HG03378 (cell line): Measurements from ENCODE around the gene GIPC2.
"Not testable (repeated sequence)": the region's sequence is repeated elsewhere in the genome, so short reads cannot be mapped to it uniquely, and the experiment has no call there.

ENCODE experiments used
- ATAC-seq: cut with Tn5 transposase; IDR thresholded peaks from one replicate; pipeline ENCODE4 v1.9.1; 2021; ENCODE audit warnings: mild to moderate bottlenecking, moderate library complexity; ENCODE audit not compliant: unreplicated experiment

The GIPC2 gene

DNA sequence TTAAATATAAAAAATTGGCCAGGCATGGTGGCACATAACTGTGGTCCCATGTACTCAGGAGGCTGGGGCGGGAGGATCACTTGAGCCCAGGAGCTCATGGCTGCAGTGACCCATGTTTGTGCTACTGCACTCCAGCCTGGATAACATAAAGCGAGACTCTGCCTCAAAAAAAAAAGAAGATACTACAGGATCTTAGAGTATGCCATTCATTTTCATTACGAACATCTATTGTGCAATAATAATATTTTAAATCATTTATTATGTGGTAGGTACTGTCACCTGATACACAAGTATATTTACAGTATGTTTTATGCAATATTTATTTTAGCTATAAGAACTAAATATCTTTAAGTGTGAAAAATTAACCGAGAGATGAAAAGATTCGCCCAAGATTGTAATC is 9.3 kb upstream of the GIPC2 start:
- ATAC-seq, result no peak

GRCh38 chr1:78038071-78038470 is 7.7 kb upstream of the GIPC2 start:
- ATAC-seq, result no peak

DNA sequence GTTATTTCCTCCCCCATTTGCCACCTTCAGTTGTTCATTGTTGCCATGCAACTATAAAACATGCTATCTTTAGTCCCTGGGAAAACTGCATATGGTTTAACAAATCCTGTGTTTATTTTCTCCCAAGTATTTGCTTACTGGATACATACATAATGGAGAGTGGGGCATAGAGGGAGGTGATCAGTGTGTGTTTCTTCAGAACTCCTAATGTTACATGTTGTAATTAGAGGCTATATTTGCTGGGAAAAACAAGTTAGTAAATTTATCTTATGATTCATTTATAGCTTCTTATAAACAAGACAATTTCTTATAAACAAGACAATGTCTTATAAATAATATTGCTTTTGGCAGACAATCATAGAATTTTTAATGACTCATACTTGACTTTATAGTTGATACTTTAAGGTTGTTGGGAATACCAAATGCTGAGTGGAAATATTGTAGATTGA is 7.3 kb upstream of the GIPC2 start:
- no peak for ATAC-seq

DNA sequence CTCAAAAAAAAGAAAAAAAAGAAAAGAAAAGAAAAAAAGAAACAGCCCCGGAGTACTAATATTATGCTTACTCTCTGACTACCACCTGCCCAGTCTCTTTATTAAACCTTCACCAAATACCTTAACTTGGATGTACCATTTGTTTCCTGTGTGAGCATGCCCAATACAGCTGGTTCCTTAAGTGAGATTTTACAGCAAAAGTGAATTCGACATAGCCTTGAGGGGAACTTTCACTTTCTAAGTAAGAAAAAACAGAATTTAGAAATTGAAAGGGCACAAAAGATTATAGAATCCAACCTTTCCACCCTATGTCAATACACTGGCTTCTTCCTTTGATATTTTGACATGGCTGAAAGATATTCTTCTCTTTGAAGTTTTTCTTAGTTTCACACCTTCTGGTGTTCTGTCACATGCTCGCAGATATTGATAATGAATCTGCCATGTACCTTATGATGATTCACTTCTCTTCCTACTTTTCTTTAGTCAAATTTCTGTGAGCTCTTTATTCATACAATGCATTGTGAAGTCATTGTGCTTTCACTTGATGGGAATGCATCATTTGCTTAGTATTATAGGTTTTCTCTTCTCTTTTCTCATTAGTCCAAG is 5.2 kb upstream of the GIPC2 start:
- no peak for ATAC-seq

DNA sequence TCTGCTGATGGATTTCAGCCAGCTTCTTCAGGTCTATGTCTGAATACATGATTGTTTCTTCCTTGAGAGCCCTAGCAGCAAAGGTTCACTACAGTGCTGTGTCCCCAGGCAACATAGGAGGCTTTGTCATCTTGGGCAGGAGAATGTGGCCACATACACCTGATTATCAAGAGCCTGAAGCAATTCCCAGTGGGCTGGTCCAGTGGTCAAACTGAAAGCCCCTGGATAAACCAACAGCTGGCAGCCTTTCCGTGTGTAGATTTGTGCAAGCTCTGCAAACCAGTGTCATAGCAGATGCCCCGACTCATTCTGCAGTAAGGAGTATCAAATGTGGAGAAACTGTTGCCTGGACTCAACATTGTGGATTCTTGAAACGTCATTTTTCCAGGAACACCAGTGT is 2.3 kb upstream of the GIPC2 start:
- no peak for ATAC-seq

DNA sequence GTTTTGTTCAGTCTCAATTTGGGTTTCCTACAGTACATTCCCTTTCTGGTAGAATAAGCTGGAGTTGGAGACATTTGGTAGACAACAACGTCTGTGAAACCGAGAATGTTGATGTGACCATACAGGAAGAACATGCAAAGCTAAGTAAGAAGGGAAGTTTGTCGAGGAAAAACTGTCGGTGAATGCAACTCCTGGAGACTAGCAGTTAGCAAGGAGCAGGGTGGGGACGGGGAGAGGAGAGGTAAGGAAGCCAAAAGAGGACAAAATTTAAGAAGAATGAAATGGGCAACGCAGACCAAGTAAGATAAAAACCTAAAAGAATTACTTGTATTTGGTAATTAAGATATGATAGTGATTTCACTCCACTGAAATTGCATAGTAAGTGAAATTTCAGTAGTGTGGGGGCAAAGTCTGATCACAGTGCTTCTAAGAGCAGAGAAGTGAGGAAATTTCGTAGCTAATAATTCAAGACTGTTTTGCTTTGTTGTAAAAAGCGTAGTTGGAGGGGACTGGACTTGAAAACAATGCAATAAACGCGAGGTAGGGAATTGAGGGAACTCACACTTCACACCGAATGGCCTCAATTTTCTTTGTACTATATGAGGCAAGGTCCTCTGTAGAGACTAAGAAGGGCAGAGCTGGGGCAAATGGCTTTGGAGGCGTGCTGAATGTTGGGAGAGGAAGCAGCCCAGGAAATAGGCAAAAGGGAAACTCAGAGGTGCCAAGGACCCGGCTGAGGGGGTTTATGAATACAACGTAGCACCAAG is 787 bp upstream of the GIPC2 start:
- ATAC-seq, result no peak

DNA sequence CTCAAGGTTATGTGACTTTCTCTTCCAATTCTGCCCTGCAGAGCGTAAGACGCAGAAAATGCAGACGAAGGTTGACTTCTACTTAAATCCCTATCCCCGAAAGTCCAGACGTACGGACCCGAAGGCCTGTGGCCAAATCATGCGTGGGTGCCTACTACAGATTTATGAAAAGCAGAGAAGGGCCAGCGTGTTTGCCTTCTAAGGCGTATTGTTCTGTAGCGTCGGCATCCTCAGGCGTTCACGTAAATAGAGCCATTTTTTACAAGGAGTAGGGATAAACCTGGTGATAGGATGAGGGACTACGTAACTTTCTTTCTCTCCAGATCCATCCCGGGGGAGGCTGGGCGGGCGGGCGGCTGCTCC is 222 bp upstream of the GIPC2 start:
- no peak for ATAC-seq

- no peak for ATAC-seq
These were observed 1.3 kb downstream of the GIPC2 start for GRCh38 chr1:78047106-78047505.

DNA sequence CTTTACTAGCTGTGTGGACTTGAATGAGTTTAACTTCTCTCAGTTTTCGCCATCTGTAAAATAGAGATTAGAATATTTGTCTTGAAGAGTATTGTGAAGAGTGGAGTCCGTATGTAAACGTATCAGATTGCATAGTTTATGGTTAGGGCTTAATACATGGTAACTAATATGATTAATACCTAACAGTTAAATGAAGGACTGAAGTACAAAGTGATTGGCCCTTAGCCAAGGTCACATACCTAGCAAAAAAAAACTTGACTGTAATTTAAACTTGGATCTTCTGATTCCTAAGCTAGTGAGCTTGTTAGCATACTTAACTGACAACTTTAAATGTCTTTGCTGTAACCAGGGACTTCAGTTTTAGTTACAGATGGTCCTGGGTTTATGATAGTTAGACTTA is 1.9 kb downstream of the GIPC2 start:
- no peak for ATAC-seq

DNA sequence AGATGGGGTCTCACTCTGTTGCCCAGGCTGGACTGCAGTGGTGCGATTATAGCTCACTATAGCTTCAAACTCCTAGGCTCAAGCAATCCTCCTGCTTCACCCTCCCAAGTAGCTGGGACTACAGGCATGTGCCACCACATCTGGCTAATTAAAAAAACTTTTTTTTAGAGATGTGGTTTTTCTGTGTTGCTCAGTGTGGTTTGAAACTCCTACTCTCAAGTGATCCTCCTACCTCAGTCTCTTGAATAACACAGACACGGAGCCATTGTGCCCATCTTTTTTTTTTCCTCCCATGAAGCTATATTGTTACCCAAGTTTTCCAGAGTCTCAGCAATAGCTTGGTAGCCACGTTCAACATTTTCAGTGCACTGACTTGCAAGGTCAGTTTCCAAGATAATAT is 2.7 kb downstream of the GIPC2 start:
- no peak for ATAC-seq

GRCh38 chr1:78049396-78049795 is 3.6 kb downstream of the GIPC2 start:
- ATAC-seq, result no peak

- no peak for ATAC-seq
These were observed 5.2 kb downstream of the GIPC2 start for GRCh38 chr1:78051005-78051404.

DNA sequence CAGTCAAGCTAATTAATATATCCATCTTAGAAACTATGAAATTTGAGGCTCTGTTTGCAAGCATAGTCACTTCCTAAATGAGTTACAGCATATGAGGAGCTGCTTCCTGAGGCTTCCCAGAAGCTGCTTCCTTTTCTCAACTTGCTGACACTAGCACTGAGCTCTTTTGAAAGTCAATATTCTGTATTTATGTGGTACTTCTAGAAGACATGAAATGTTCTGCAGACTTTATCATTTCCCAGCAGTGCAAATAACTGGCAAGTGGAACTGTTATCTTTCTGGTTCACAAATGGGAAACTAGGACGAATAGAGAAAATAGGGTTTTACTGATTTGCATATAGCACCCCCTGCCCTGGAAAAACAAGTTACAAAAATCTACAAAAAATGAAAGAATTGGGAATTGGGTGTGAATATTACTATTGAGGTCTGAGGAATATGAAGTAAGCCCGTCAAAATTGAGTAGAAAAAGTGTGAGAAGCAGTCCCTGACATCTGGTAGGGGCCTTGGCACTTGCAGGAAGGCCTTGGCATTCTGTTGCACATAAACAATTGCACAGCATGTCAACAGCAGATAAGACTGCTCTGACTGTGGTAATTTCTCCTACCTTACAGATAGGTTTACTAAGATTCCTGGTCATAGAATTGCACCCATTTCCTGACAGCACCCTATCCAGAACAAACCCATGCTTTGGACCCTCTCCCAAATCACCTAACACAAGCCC is 7.1 kb downstream of the GIPC2 start:
- no peak for ATAC-seq

- ATAC-seq, result no peak
These were observed 7.7 kb downstream of the GIPC2 start for GRCh38 chr1:78053498-78053897.

DNA sequence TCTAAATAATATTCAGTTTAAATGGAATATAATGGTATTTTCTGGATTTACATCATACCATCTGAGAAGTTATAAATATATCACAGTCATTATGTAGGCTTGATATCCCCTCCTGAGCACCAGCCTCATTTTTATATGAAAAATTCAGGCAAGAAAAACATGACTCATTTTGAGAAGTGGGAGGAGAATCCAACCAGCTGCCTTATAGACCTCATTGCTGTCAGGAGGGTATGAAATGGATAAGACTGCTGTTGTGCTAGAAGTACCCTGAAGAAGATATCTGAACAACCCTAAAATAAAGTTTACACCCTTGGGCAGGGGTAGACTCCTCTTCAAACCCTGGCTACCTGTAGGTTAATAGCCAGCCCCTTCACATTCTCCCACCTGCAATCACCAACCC is 8.8 kb downstream of the GIPC2 start:
- no peak for ATAC-seq

DNA sequence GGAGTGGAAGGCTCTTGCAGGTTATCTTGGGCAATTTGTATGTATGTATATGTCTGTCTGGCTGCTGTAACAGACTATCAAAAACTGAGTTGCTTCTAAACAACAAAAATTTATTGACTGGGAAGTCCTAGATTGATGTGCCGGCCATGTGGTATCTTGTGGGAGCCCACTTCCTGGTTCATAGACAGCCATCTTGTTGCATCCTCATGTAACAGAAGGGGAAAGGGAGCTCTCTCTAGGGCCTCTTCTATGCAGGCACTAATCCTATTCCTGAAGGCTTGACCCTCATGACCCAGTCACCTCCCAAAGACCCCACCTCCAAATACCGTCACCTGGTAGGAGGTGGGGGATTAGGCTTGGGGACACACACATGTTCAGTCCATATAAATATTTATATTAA is 9.2 kb downstream of the GIPC2 start:
- no peak for ATAC-seq

- no peak for ATAC-seq
These were observed 9.9 kb downstream of the GIPC2 start for GRCh38 chr1:78055565-78056132.

GRCh38 chr1:78058670-78059069 is 12.9 kb downstream of the GIPC2 start:
- no peak for ATAC-seq

DNA sequence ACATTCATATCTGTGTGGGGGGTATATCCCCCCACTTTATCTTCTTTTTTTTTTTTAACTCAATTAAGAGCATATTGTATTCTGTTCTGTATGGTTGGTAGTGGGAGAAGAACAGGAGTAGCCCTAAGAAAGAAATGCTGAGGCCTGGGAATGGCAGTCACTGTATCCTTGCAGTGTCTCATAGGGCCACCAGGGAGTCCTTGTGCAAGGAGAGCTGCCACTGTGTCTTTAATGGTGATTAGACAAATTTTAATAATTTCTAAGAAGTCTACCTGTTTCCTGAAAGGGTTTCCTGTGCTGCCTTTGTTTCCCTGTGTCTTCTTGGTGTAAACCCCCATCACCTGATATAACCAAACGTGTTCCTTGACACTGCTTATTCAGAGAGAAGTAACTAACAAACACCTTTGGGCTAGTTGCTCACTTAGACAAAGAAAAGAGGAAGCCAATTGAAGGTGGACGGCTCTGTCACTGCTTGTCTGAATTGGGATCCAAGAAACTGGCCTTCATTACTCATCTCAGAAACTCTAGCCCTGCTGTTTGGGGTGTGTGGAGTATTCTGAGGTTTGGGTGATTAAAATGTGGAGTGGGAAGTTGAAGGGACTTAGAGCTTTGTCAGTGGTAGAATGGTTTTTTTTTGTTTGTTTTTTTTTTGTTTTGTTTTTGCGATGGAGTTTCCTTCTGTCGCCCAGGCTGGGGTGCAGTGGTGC is 15.2 kb downstream of the GIPC2 start:
- peak; percentile 89 for ATAC-seq

DNA sequence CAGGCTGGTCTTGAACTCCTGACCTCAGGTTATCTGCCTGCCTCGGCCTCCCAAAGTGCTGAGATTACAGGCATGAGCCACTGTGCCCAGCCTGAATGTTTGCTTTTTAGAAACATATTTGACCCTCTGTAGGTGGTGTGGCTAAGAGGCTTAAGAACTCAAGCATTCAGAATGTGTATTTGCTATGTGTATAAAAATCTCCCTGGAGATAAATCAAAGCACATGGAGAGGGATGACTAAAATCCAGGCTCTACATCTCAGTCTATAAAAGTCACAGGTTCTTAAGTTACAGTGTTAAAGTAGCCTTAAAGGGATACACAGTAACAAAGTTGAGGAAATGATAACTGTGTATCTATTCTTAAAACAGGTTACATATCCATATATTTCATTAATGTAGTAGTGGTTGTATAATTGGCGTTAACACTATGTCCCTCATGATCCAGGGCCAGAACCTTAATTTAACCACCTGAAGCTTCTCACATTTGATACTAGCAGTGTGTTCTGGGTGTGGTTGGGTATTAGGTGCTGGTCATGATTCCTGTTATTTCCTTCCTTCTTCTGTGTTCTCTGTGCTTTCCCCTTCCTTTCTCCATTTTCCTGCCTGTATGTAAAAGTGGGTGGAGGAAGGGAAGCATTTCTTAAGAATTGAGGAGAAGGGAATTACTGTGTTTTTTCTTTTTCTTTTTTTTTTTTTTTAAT is 16.2 kb downstream of the GIPC2 start:
- no peak for ATAC-seq

DNA sequence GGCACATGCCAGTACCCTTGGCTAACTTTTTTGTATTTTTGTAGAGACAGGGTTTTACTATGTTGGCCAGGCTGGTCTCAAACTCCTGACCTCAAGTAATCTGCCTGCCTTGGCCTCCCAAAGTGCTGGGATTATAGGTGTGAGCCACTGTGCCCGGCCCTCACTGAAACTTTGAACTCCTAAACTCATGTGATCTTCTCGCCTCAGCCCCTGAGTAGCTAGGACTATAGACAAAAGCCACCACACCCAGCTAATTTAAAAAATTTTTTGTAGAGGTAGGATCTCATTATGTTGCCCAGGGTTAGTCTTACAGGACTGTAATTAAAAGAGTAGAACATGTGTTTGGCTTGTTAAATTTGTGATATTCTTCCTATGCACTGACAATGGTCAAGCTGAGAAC is 19.1 kb downstream of the GIPC2 start:
- not testable (repeated sequence) for ATAC-seq
